GM23248 (cell line): Measurements from ENCODE around the gene PPP1R12A.

Experiments
- EZH2 ChIP-seq: fragments of 200-600 bp; sonication (generic); IDR thresholded peaks from 2 replicates; pipeline ENCODE4 v1.6.1; 2018; ENCODE audit warnings: antibody characterized with exemption, mild to moderate bottlenecking; ENCODE audit not compliant: insufficient read depth, poor library complexity, severe bottlenecking
- EZH2phosphoT487 ChIP-seq: fragments of 200-600 bp; sonication (generic); IDR thresholded peaks from 2 replicates; pipeline ENCODE4 v1.6.1; 2018; ENCODE audit warnings: antibody characterized with exemption, moderate library complexity, mild to moderate bottlenecking, low read depth; ENCODE audit not compliant: insufficient read depth

- TF ChIP-seq EZH2 (no peak), EZH2phosphoT487 (no peak)
Measured at GRCh38 chr12:79955561-79955960, 20.7 kb upstream of the PPP1R12A start.
